Fibroblast of gingiva (primary cell): ENCODE data around the gene PLXNA2.

Experiments used
- DNase-seq: peaks from one replicate; pipeline ENCODE4 v3.0.0-alpha.2; 2011; ENCODE audit warnings: low read depth

Gene PLXNA2

GRCh38 chr1:208164609-208165008, 79.6 kb downstream of the PLXNA2 start:
- no peak for DNase-seq

GRCh38 chr1:208163539-208163938, 80.6 kb downstream of the PLXNA2 start:
- DNase-seq: no peak

GRCh38 chr1:208162903-208163302, 81.3 kb downstream of the PLXNA2 start:
- DNase-seq: peak; percentile 38

- DNase-seq: peak; percentile 38
Measured at GRCh38 chr1:208161656-208162375, 82.4 kb downstream of the PLXNA2 start.

GRCh38 chr1:208161005-208161404, 83.2 kb downstream of the PLXNA2 start:
- no peak for DNase-seq

- peak; percentile 28 for DNase-seq
Measured at GRCh38 chr1:208160259-208160819, 83.8 kb downstream of the PLXNA2 start.

- peak; percentile 92 for DNase-seq
Measured at GRCh38 chr1:208159555-208160258, 84.5 kb downstream of the PLXNA2 start.

- no peak for DNase-seq
Measured at GRCh38 chr1:208158640-208159554, 85.3 kb downstream of the PLXNA2 start.

- no peak for DNase-seq
Measured at GRCh38 chr1:208157769-208158168, 86.4 kb downstream of the PLXNA2 start.

GRCh38 chr1:208156741-208157140, 87.4 kb downstream of the PLXNA2 start:
- no peak for DNase-seq

- no peak for DNase-seq
Measured at GRCh38 chr1:208156310-208156709, 87.9 kb downstream of the PLXNA2 start.

- no peak for DNase-seq
Measured at GRCh38 chr1:208154679-208155642, 89.2 kb downstream of the PLXNA2 start.

- DNase-seq: no peak
Measured at GRCh38 chr1:208154040-208154439, 90.1 kb downstream of the PLXNA2 start.

- no peak for DNase-seq
Measured at GRCh38 chr1:208153386-208153785, 90.8 kb downstream of the PLXNA2 start.

- no peak for DNase-seq
Measured at GRCh38 chr1:208151728-208152598, 92.2 kb downstream of the PLXNA2 start.

GRCh38 chr1:208150833-208151458, 93.2 kb downstream of the PLXNA2 start:
- DNase-seq: no peak

GRCh38 chr1:208149776-208150514, 94.2 kb downstream of the PLXNA2 start:
- DNase-seq: no peak

GRCh38 chr1:208149213-208149612, 95.0 kb downstream of the PLXNA2 start:
- DNase-seq: no peak

GRCh38 chr1:208148380-208148779, 95.8 kb downstream of the PLXNA2 start:
- DNase-seq: no peak
